ENCODE data around the gene SCUBE1.

DNA sequence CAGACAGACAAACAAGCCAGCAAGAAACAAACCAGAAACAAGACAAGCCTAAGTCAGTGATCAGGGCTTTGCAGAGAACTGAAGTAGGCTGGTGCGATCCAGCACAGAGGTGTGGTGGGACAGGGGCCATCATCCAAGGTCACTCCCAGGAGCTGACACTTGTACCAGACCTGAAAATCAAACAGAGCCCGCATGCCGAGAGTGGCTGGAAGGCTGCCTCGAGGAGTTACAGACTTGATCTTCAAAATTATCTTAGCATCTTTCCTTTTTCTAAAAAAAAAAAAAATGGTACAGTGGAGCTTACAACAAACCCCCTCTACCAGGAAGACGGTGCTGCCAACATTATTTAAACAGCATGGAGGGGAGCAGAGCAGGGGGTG is 8.8 kb upstream of the SCUBE1 start:
- TF ChIP-seq CTCF (IDR thresholded peaks at IDR 0.05) (no peak), POLR2A (IDR thresholded peaks at IDR 0.05) (no peak)

Measured in thyroid gland (tissue), 4 donors.